Measurements from ENCODE around the gene AAR2. TPM values are rescaled to one million over a fixed set of nuclear protein-coding genes. Genes with fewer than 3 reads are reported as not detected.

The AAR2 gene
- total and polyA plus RNA-seq, 2 donors from 2014 or later: 27.8 to 29.7 TPM

GRCh38 chr20:36213362-36213761 lies 22.9 kb upstream of the AAR2 start:
- Histone ChIP-seq H3K9me3 (ENCODE audit: control insufficient read depth in 2 of 3, insufficient read depth in 1 of 3, low read length in 3 of 3) (no peaks in the 10 kb centered on the region), H3K36me3 (ENCODE audit: control insufficient read depth in 2 of 3, insufficient read depth in 3 of 3, low read length in 3 of 3) (peaks cover 5 to 60% (median 39%) of the 10 kb centered on the region in 3 donors), H3K9ac (ENCODE audit: low read length in 3 of 3) (no peak overlapping the region), H3K4me1 (ENCODE audit: control insufficient read depth in 2 of 3, insufficient read depth in 2 of 3, low read depth in 1 of 3, low read length in 3 of 3) (peaks cover 0 to 2% (median 0%) of the 10 kb centered on the region in 3 donors), H3K27ac (ENCODE audit: low read depth in 2 of 2, low read length in 2 of 2) (no peak overlapping the region), H3K4me3 (ENCODE audit: low read length in 3 of 3) (no peak overlapping the region), H3K27me3 (ENCODE audit: control insufficient read depth, insufficient read depth, low read length) (no peaks in the 10 kb centered on the region)
- TF ChIP-seq, protein P1, sequence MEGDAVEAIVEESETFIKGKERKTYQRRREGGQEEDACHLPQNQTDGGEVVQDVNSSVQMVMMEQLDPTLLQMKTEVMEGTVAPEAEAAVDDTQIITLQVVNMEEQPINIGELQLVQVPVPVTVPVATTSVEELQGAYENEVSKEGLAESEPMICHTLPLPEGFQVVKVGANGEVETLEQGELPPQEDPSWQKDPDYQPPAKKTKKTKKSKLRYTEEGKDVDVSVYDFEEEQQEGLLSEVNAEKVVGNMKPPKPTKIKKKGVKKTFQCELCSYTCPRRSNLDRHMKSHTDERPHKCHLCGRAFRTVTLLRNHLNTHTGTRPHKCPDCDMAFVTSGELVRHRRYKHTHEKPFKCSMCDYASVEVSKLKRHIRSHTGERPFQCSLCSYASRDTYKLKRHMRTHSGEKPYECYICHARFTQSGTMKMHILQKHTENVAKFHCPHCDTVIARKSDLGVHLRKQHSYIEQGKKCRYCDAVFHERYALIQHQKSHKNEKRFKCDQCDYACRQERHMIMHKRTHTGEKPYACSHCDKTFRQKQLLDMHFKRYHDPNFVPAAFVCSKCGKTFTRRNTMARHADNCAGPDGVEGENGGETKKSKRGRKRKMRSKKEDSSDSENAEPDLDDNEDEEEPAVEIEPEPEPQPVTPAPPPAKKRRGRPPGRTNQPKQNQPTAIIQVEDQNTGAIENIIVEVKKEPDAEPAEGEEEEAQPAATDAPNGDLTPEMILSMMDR (IDR thresholded peaks at IDR 0.05; ENCODE audit: borderline replicate concordance, extremely low read depth, insufficient read depth): no peak
- FAIRE-seq (no peak), DNase-seq (no peak)
- intact Hi-C loops (cut with DNase I): loop anchor here (10.0 kb wide), 1 partner anchor 221 kb away; no protein-coding TSS in a partner anchor

DNA sequence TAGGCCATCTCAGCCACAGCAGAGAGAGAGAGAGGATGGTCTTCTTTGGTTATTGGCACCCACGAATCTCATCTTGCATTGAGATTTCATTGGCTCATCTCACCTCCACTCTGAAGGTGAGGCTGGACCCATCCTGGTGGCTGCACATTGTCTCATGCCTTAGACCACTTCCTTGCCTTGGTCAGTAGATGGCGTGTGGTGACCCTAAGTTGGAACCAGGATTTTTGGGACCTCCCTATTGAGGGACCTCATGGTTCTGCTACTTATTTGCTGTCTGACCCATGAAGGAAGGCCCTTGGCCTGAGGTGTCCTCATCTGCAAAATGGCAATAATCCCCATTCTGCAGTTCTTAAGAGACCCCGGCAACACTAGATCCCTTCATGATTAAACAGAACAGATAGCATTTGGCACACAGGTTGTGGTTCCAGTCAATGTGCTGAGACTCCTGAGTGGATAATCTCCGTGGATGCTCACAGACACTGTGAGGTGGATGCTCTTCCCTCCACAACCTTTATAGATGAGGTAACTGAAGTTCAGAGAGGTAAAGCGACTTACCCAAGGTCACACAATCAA lies 21.5 kb upstream of the AAR2 start:
- H3K36me3 ChIP-seq (ENCODE audit: control insufficient read depth in 2 of 3, insufficient read depth in 3 of 3, low read length in 3 of 3): peaks cover 5 to 61% (median 37%) of the 10 kb centered on the region in 3 donors
- peak in 2 of 5 donors; percentile 12 to 40 for DNase-seq

DNA sequence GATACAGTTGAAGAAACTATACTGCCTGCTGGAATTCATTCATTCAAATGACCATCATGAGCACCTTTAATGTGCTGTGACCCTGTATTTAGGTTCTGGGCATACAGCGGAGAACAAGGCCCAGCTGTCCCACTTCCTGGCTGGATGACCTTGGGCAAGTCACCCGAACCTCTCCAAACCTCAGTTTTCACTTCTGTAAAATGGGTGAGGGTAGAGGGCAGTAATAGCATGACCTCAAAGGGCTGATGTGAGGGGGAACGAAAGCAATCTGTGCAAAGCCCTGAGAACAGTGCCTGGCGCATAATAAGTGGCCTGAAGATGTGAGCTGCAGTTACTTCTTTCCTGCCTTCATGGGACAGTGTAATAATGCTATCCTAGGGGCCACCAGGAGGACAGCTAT lies 20.5 kb upstream of the AAR2 start:
- no peak overlapping the region for H3K4me3 ChIP-seq (ENCODE audit: low read length in 3 of 3)
- H3K9me3 ChIP-seq (ENCODE audit: control insufficient read depth in 2 of 3, insufficient read depth in 1 of 3, low read length in 3 of 3): no peaks in the 10 kb centered on the region
- DNase-seq: no peak
- H3K27ac ChIP-seq (ENCODE audit: low read depth in 2 of 2, low read length in 2 of 2): no peak overlapping the region
- H3K36me3 ChIP-seq (ENCODE audit: control insufficient read depth in 2 of 3, insufficient read depth in 3 of 3, low read length in 3 of 3): peaks cover 5 to 68% (median 44%) of the 10 kb centered on the region in 3 donors
- H3K27me3 ChIP-seq (ENCODE audit: control insufficient read depth, insufficient read depth, low read length): no peaks in the 10 kb centered on the region
- H3K9ac ChIP-seq (ENCODE audit: low read length in 3 of 3): no peak overlapping the region
- TF ChIP-seq, protein P1 (IDR thresholded peaks at IDR 0.05; ENCODE audit: borderline replicate concordance, extremely low read depth, insufficient read depth): no peak
- no peak for FAIRE-seq
- no peaks in the 10 kb centered on the region for H3K4me1 ChIP-seq (ENCODE audit: control insufficient read depth in 2 of 3, insufficient read depth in 2 of 3, low read depth in 1 of 3, low read length in 3 of 3)
- intact Hi-C loops (cut with DNase I): loop anchor here (10.0 kb wide), 1 partner anchor 219 kb away; no protein-coding TSS in a partner anchor

More for the DNA sequence above, 21.5 kb upstream of the AAR2 start:
- no peak overlapping the region for H3K9ac ChIP-seq (ENCODE audit: low read length in 3 of 3)
- no peaks in the 10 kb centered on the region for H3K27me3 ChIP-seq (ENCODE audit: control insufficient read depth, insufficient read depth, low read length)
- FAIRE-seq: no peak
- intact Hi-C loops (cut with DNase I): loop anchor here (10.0 kb wide), 1 partner anchor 220 kb away; no protein-coding TSS in a partner anchor
- peaks cover 0 to 2% (median 0%) of the 10 kb centered on the region in 3 donors for H3K4me1 ChIP-seq (ENCODE audit: control insufficient read depth in 2 of 3, insufficient read depth in 2 of 3, low read depth in 1 of 3, low read length in 3 of 3)
- TF ChIP-seq, protein P1 (IDR thresholded peaks at IDR 0.05; ENCODE audit: borderline replicate concordance, extremely low read depth, insufficient read depth): peak; percentile 16
- no peaks in the 10 kb centered on the region for H3K9me3 ChIP-seq (ENCODE audit: control insufficient read depth in 2 of 3, insufficient read depth in 1 of 3, low read length in 3 of 3)
- H3K4me3 ChIP-seq (ENCODE audit: low read length in 3 of 3): no peak overlapping the region
- no peak overlapping the region for H3K27ac ChIP-seq (ENCODE audit: low read depth in 2 of 2, low read length in 2 of 2)
